Mesodermal cell (in vitro differentiated cells): Measurements from ENCODE around the gene PUS10. TPM values are rescaled to one million over a fixed set of nuclear protein-coding genes. Genes with fewer than 3 reads are reported as not detected.
A peak's percentile ranks its signal among the peaks of the same experiment; 100 is the strongest.
"Not testable (repeated sequence)": the region's sequence is repeated elsewhere in the genome, so short reads cannot be mapped to it uniquely, and the experiment has no call there.

Source experiments
- H3K27ac ChIP-seq: 2 replicates; pipeline ENCODE4 v1.7.0; 2013; ENCODE audit warnings: mild to moderate bottlenecking, low read depth, low read length, moderate library complexity; ENCODE audit not compliant: severe bottlenecking
- H3K36me3 ChIP-seq: 2 replicates; pipeline ENCODE4 v1.7.1; 2013; ENCODE audit warnings: mild to moderate bottlenecking, low read length, moderate library complexity; ENCODE audit not compliant: control insufficient read depth, insufficient read depth
- H3K4me1 ChIP-seq: one replicate; pipeline ENCODE4 v1.7.1; 2013; ENCODE audit warnings: mild to moderate bottlenecking, low read length; ENCODE audit not compliant: insufficient read depth, control insufficient read depth, poor library complexity, severe bottlenecking
- H3K4me3 ChIP-seq: 2 replicates; pipeline ENCODE4 v1.7.0; 2013; ENCODE audit warnings: low read length, control low read depth, mild to moderate bottlenecking; ENCODE audit not compliant: insufficient read depth, poor library complexity, severe bottlenecking; ENCODE audit errors: extremely low read depth
- H3K9me3 ChIP-seq: 2 replicates; pipeline ENCODE4 v1.7.1; 2013; ENCODE audit warnings: mild to moderate bottlenecking, low read length, moderate library complexity; ENCODE audit not compliant: control insufficient read depth
- WGBS, 2 experiments: methylation state at CpG; one replicate each; pipeline ENCODE4 v1.1.5; 2013; ENCODE audit warnings: missing lambda C conversion rate in 2 of 2; ENCODE audit not compliant: insufficient coverage in 2 of 2; 5-methylcytosine and 5-hydroxymethylcytosine counted together
- polyA plus RNA-seq, 2 experiments: library from polyadenylated mRNA; stranded (reverse); fragments of 50-300 nt; gene quantifications; one replicate each; pipeline ENCODE4 v1.2.3, GENCODE V29; 2013

PUS10 gene, protein sequence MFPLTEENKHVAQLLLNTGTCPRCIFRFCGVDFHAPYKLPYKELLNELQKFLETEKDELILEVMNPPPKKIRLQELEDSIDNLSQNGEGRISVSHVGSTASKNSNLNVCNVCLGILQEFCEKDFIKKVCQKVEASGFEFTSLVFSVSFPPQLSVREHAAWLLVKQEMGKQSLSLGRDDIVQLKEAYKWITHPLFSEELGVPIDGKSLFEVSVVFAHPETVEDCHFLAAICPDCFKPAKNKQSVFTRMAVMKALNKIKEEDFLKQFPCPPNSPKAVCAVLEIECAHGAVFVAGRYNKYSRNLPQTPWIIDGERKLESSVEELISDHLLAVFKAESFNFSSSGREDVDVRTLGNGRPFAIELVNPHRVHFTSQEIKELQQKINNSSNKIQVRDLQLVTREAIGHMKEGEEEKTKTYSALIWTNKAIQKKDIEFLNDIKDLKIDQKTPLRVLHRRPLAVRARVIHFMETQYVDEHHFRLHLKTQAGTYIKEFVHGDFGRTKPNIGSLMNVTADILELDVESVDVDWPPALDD
- polyA plus RNA-seq (2013, experiment 1 of 2), result 5.0 TPM
- polyA plus RNA-seq (2013, experiment 2 of 2), result 5.3 TPM

DNA sequence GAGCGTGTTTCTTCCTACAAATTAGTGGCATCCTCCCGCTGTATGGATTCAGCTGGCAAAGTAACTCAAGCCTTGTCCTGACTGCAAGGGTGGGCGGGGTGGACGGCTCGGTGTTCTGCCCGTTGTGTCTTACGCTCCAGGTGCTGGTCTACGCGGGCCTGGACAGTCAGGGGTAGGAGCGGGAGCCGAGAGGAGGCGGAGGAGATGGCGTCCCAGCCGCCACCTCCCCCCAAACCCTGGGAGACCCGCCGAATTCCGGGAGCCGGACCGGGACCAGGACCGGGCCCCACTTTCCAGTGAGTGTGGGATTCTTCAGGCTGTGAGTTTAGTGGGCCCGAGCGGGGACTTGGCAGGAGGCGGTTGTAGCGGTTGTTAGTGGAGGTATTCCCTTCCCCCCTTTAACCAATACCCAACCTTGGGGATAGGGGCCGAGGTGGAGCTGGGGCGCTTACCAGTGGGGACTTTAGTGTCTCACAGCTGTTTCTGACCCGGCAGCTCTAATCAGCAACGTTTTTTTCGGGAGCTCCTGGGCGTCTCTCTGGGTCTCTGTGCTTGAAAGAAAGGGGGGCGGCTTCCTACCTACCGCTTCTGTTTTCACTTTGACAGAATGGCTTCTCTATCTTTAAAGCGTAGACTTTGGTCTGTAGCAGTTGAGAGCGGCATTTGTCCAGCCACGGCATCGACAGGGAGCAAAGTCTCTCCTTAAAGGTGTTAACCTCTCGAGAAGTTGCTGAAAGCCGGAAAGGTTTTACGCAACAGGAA, at the start of gene PUS10, which contains the start of gene PEX13:
PUS10 (minus strand) TSS at position 700 of the 762 bp plus-strand sequence. CDS start 6,365 bp downstream, outside the sequence.
PEX13 (plus strand) TSS at position 165 of the 762 bp plus-strand sequence; CDS start at position 205, 40 bp downstream.
- WGBS, 2 experiments, result 0% methylated on average over 22 of the region's 39 CpGs
- H3K4me3 ChIP-seq, result peak within 1 kb of the TSS; percentile 97
- no peaks in the 10 kb centered on the region for H3K4me1 ChIP-seq
- H3K9me3 ChIP-seq, result peaks cover 5% of the 10 kb centered on the region
- peak within 1 kb of the TSS; percentile 54 for H3K27ac ChIP-seq
- H3K36me3 ChIP-seq, result peaks cover 22% of the 10 kb centered on the region

DNA sequence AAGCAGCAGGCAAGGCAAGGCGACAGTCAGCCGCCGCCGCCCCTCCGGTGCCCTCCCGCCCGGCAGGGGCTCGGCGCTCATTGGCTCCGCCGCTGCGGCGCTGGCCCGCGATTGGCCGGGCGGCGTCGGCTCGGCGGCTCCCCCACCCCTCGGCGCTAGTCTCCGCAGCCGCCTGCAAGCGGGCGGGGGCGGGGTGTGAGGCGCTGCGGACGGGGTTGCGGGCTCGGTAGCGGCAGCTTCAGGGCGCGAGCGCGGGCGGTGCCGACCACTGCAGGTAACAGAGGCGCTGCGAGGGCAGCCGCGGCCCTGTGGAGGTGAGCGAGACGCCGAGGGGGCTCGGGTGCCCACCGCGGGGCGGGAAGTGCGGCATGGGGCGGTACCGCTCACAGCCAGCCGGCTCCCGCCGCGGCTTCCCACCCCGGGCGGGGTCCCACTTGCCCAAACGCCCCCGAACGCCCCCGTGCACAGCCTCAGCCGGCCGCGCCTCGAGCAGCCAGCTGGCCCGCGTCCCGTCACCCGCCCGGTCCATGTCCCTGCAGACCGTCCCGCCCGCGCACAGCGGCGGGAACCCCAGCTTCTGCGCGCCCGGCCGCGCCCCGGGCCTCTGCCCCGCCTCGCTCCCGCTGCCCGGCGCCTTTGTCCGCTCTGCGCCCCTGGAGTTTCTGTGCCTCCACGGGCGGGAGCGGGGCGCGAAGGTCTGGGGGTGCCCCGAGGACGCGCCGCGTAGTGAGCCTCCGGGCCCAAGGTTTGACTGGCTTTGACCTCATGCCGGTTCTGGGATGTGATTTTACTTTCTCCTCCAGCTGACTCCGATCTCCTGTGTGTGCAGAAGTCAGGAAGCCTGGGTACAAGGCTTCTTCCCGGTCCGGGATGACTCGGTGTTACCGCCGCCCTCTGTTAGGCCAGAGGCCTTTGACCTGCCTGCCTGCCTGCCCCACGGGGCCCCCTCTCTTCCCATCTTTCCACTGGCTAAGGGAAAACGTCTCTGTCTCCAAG, 48.0 kb upstream of the PUS10 start, which contains the start of gene SANBR:
SANBR (plus strand) TSS at position 158 of the 996 bp plus-strand sequence. CDS start 4,480 bp downstream, outside the sequence.
- Histone ChIP-seq H3K27ac (peak within 1 kb of the TSS; percentile 63), H3K36me3 (peaks cover 22% of the 10 kb centered on the region), H3K4me1 (no peaks in the 10 kb centered on the region), H3K4me3 (peak within 1 kb of the TSS; percentile 88), H3K9me3 (no peaks in the 10 kb centered on the region)
- WGBS, 2 experiments, result 0% methylated on average over 82 to 98 of the region's 112 CpGs

GRCh38 chr2:61059382-61059781, 41.3 kb upstream of the PUS10 start:
- no peaks in the 10 kb centered on the region for H3K9me3 ChIP-seq
- H3K4me3 ChIP-seq, result no peak overlapping the region
- H3K4me1 ChIP-seq, result no peaks in the 10 kb centered on the region
- peaks cover 12% of the 10 kb centered on the region for H3K36me3 ChIP-seq
- H3K27ac ChIP-seq, result no peak overlapping the region

DNA sequence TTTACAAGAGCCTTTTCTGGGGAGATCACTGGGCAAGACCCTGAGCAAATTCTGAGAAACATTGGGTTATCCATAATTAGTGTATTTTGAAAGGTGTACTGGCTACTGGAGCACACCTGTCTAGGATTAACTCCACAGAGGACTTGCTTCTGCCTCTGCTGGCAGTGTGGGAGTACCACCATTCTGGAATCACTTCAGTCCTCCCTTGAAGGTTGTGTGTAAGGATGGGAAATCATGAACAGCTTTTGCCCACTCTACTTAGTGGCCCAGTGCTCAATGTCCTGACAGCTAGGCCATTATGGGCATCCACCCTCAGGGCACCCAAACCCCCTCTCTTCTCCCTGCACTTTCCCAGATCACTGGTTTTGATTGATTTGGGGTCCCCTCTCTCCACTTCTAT, 39.5 kb upstream of the PUS10 start:
- no peaks in the 10 kb centered on the region for H3K9me3 ChIP-seq
- peaks cover 20% of the 10 kb centered on the region for H3K36me3 ChIP-seq
- H3K27ac ChIP-seq, result no peak overlapping the region
- H3K4me3 ChIP-seq, result no peak overlapping the region
- H3K4me1 ChIP-seq, result no peaks in the 10 kb centered on the region

- no peaks in the 10 kb centered on the region for H3K9me3 ChIP-seq
- no peaks in the 10 kb centered on the region for H3K4me1 ChIP-seq
- H3K4me3 ChIP-seq, result no peak overlapping the region
- 85 to 94% methylated on average over 2 of the region's 2 CpGs for WGBS, 2 experiments
- H3K36me3 ChIP-seq, result peaks cover 26% of the 10 kb centered on the region
- H3K27ac ChIP-seq, result no peak overlapping the region
Measured at GRCh38 chr2:61055557-61055956, 37.5 kb upstream of the PUS10 start.

GRCh38 chr2:61045999-61046398, 27.9 kb upstream of the PUS10 start:
- Histone ChIP-seq H3K9me3 (no peaks in the 10 kb centered on the region), H3K36me3 (peaks cover 49% of the 10 kb centered on the region), H3K27ac (no peak overlapping the region), H3K4me3 (no peak overlapping the region), H3K4me1 (no peaks in the 10 kb centered on the region)
- WGBS, 2 experiments, result 100% methylated on average over 2 of the region's 4 CpGs; no CpG with 5 or more reads in 1 of the 2 experiments

GRCh38 chr2:61045226-61045625, 27.2 kb upstream of the PUS10 start:
- Histone ChIP-seq H3K36me3 (peaks cover 52% of the 10 kb centered on the region), H3K27ac (no peak overlapping the region), H3K4me1 (no peaks in the 10 kb centered on the region), H3K4me3 (no peak overlapping the region), H3K9me3 (no peaks in the 10 kb centered on the region)
- WGBS, 2 experiments, result 94% methylated on average over 2 of the region's 2 CpGs; no CpG with 5 or more reads in 1 of the 2 experiments

GRCh38 chr2:61044636-61045035, 26.6 kb upstream of the PUS10 start:
- Histone ChIP-seq H3K4me3 (no peak overlapping the region), H3K27ac (no peak overlapping the region), H3K36me3 (peaks cover 48% of the 10 kb centered on the region), H3K4me1 (no peaks in the 10 kb centered on the region), H3K9me3 (no peaks in the 10 kb centered on the region)
- 90 to 100% methylated on average over 2 to 4 of the region's 4 CpGs for WGBS, 2 experiments

GRCh38 chr2:61042807-61043206, 24.8 kb upstream of the PUS10 start:
- Histone ChIP-seq H3K27ac (no peak overlapping the region), H3K36me3 (peaks cover 40% of the 10 kb centered on the region), H3K4me1 (no peaks in the 10 kb centered on the region), H3K9me3 (no peaks in the 10 kb centered on the region), H3K4me3 (no peak overlapping the region)
- 94% methylated on average over 2 of the region's 3 CpGs; no CpG with 5 or more reads in 1 of the 2 experiments for WGBS, 2 experiments

- 85 to 100% methylated on average over 2 of the region's 2 CpGs for WGBS, 2 experiments
- H3K9me3 ChIP-seq, H3K27ac ChIP-seq, H3K4me1 ChIP-seq, H3K4me3 ChIP-seq: not testable (repeated sequence)
- H3K36me3 ChIP-seq, result peaks cover 40% of the 10 kb centered on the region
Measured at GRCh38 chr2:61036643-61037042, 18.6 kb upstream of the PUS10 start.
